Measurements from ENCODE around the gene ZNF316. TPM values are rescaled to one million over a fixed set of nuclear protein-coding genes. Genes with fewer than 3 reads are reported as not detected.

The ZNF316 gene
- total and polyA plus RNA-seq, 10 of the 15 experiments (the other 5 are each of a cell fraction or from before 2014, with no cell fraction given) = 0.03 to 28.9 (median 5.7) TPM

DNA sequence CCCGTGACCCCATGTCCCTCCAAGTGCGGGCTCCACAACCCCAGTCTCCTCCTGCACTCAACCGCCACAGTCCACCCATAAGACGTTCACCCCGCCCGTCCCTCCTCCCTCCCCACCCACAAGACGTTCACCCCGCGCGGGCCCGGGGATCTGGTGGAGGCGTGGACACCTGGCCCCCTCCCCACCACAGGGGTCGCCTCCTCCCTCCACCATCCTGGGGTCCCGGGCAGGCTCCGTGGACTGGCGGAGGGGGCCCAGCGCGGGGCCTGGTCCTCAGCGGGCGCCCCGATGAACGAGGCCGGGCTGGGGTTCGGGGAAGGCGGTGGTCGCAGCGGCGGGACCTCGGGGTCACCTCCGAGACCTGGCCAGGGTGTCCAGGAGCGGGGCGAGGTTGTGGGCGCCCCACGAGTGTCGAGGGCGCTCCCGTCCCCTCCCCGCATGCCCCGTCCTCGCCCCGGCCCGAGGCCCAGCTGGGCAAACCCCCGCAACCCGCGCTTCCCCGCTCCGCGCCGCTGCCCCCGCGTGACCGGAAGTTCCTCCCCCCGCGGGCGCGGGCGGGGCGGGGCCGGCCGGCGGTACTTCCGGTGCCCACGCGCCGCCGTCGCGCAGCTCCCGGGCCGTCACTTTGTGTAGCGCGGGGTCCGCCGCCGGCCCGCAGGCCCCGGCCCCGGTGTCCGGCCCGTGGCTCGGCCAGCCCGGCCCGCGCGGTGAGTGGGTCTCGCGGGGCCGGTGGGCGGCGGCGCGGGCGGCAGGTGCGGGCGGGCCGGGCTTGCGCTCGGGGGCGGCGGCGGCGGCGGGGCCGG lies at the start of gene ZNF316 (continued):
- TF ChIP-seq, protein P1, sequence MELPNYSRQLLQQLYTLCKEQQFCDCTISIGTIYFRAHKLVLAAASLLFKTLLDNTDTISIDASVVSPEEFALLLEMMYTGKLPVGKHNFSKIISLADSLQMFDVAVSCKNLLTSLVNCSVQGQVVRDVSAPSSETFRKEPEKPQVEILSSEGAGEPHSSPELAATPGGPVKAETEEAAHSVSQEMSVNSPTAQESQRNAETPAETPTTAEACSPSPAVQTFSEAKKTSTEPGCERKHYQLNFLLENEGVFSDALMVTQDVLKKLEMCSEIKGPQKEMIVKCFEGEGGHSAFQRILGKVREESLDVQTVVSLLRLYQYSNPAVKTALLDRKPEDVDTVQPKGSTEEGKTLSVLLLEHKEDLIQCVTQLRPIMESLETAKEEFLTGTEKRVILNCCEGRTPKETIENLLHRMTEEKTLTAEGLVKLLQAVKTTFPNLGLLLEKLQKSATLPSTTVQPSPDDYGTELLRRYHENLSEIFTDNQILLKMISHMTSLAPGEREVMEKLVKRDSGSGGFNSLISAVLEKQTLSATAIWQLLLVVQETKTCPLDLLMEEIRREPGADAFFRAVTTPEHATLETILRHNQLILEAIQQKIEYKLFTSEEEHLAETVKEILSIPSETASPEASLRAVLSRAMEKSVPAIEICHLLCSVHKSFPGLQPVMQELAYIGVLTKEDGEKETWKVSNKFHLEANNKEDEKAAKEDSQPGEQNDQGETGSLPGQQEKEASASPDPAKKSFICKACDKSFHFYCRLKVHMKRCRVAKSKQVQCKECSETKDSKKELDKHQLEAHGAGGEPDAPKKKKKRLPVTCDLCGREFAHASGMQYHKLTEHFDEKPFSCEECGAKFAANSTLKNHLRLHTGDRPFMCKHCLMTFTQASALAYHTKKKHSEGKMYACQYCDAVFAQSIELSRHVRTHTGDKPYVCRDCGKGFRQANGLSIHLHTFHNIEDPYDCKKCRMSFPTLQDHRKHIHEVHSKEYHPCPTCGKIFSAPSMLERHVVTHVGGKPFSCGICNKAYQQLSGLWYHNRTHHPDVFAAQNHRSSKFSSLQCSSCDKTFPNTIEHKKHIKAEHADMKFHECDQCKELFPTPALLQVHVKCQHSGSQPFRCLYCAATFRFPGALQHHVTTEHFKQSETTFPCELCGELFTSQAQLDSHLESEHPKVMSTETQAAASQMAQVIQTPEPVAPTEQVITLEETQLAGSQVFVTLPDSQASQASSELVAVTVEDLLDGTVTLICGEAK (IDR thresholded peaks at IDR 0.05; ENCODE audit: borderline replicate concordance) = no peak
- TF ChIP-seq MYB (IDR thresholded peaks at IDR 0.05; ENCODE audit: borderline replicate concordance, low read depth, low read length) = no peak
- TF ChIP-seq ZNF217 (IDR thresholded peaks at IDR 0.05) = no peak
- TF ChIP-seq, protein P2, sequence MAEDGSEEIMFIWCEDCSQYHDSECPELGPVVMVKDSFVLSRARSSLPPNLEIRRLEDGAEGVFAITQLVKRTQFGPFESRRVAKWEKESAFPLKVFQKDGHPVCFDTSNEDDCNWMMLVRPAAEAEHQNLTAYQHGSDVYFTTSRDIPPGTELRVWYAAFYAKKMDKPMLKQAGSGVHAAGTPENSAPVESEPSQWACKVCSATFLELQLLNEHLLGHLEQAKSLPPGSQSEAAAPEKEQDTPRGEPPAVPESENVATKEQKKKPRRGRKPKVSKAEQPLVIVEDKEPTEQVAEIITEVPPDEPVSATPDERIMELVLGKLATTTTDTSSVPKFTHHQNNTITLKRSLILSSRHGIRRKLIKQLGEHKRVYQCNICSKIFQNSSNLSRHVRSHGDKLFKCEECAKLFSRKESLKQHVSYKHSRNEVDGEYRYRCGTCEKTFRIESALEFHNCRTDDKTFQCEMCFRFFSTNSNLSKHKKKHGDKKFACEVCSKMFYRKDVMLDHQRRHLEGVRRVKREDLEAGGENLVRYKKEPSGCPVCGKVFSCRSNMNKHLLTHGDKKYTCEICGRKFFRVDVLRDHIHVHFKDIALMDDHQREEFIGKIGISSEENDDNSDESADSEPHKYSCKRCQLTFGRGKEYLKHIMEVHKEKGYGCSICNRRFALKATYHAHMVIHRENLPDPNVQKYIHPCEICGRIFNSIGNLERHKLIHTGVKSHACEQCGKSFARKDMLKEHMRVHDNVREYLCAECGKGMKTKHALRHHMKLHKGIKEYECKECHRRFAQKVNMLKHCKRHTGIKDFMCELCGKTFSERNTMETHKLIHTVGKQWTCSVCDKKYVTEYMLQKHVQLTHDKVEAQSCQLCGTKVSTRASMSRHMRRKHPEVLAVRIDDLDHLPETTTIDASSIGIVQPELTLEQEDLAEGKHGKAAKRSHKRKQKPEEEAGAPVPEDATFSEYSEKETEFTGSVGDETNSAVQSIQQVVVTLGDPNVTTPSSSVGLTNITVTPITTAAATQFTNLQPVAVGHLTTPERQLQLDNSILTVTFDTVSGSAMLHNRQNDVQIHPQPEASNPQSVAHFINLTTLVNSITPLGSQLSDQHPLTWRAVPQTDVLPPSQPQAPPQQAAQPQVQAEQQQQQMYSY (CRISPR knock-in tag; IDR thresholded peaks at IDR 0.05) = no peak
- TF ChIP-seq, protein P3, sequence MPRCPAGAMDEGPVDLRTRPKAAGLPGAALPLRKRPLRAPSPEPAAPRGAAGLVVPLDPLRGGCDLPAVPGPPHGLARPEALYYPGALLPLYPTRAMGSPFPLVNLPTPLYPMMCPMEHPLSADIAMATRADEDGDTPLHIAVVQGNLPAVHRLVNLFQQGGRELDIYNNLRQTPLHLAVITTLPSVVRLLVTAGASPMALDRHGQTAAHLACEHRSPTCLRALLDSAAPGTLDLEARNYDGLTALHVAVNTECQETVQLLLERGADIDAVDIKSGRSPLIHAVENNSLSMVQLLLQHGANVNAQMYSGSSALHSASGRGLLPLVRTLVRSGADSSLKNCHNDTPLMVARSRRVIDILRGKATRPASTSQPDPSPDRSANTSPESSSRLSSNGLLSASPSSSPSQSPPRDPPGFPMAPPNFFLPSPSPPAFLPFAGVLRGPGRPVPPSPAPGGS (IDR thresholded peaks at IDR 0.05; ENCODE audit: borderline replicate concordance, insufficient read depth, low read depth, low read length, poor library complexity, severe bottlenecking) = peak; percentile 29
- no peak for TF ChIP-seq NFXL1 (IDR thresholded peaks at IDR 0.05; ENCODE audit: borderline replicate concordance)
- peak; percentile 59; the same call in 1 of the 2 replicates for TF ChIP-seq IKZF1 (conservative IDR thresholded peaks at IDR 0.05)
- no peak for TF ChIP-seq CBFB (IDR thresholded peaks at IDR 0.05; ENCODE audit: low read depth)
- TF ChIP-seq HDAC2 (IDR thresholded peaks at IDR 0.05) = no peak
- peak; percentile 47; the same call in 1 of the 2 replicates for TF ChIP-seq RB1 (IDR thresholded peaks at IDR 0.05; ENCODE audit: borderline replicate concordance)
- TF ChIP-seq TARDBP (IDR thresholded peaks at IDR 0.05; ENCODE audit: borderline replicate concordance) = no peak
- no peak for TF ChIP-seq ZBED1 (IDR thresholded peaks at IDR 0.05; ENCODE audit: borderline replicate concordance)
- TF ChIP-seq, protein P4, sequence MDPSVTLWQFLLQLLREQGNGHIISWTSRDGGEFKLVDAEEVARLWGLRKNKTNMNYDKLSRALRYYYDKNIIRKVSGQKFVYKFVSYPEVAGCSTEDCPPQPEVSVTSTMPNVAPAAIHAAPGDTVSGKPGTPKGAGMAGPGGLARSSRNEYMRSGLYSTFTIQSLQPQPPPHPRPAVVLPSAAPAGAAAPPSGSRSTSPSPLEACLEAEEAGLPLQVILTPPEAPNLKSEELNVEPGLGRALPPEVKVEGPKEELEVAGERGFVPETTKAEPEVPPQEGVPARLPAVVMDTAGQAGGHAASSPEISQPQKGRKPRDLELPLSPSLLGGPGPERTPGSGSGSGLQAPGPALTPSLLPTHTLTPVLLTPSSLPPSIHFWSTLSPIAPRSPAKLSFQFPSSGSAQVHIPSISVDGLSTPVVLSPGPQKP (IDR thresholded peaks at IDR 0.05; ENCODE audit: low read depth, low read length) = peak; percentile 70
- TF ChIP-seq HCFC1 (IDR thresholded peaks at IDR 0.05; ENCODE audit: low read length) = no peak
- TF ChIP-seq BRCA1 (IDR thresholded peaks at IDR 0.05; ENCODE audit: low read depth, low read length) = no peak
- TF ChIP-seq, protein P5, sequence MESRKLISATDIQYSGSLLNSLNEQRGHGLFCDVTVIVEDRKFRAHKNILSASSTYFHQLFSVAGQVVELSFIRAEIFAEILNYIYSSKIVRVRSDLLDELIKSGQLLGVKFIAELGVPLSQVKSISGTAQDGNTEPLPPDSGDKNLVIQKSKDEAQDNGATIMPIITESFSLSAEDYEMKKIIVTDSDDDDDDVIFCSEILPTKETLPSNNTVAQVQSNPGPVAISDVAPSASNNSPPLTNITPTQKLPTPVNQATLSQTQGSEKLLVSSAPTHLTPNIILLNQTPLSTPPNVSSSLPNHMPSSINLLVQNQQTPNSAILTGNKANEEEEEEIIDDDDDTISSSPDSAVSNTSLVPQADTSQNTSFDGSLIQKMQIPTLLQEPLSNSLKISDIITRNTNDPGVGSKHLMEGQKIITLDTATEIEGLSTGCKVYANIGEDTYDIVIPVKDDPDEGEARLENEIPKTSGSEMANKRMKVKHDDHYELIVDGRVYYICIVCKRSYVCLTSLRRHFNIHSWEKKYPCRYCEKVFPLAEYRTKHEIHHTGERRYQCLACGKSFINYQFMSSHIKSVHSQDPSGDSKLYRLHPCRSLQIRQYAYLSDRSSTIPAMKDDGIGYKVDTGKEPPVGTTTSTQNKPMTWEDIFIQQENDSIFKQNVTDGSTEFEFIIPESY (IDR thresholded peaks at IDR 0.05) = no peak
- peak; percentile 60; the same call in 1 of the 2 replicates for TF ChIP-seq MXI1 (IDR thresholded peaks at IDR 0.05; ENCODE audit: low read depth, low read length)
- peak; percentile 12 for TF ChIP-seq SP1 (IDR thresholded peaks at IDR 0.05; ENCODE audit: low read depth, low read length)
